Measurements from ENCODE around the gene WWC2.

DNA sequence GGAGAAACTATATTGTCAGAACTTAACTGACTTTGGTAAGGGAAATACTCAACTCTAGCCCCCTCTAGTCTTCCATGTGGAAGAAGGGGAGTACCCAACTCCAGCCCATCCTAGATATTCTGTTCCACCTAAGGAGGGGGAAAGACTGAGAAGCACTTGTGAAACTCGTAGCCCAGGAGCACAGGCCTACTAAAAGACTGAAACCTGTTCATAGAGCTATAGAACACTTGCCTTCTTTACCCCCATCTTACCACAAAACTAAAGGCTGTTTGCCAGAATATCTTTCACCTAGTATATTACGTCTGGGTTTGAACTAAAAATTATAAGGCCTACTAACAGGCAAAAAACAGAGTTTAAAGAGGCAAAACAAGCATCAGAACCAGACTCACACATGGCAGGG is 205.5 kb downstream of the WWC2 start:
- TF ChIP-seq, protein P1, sequence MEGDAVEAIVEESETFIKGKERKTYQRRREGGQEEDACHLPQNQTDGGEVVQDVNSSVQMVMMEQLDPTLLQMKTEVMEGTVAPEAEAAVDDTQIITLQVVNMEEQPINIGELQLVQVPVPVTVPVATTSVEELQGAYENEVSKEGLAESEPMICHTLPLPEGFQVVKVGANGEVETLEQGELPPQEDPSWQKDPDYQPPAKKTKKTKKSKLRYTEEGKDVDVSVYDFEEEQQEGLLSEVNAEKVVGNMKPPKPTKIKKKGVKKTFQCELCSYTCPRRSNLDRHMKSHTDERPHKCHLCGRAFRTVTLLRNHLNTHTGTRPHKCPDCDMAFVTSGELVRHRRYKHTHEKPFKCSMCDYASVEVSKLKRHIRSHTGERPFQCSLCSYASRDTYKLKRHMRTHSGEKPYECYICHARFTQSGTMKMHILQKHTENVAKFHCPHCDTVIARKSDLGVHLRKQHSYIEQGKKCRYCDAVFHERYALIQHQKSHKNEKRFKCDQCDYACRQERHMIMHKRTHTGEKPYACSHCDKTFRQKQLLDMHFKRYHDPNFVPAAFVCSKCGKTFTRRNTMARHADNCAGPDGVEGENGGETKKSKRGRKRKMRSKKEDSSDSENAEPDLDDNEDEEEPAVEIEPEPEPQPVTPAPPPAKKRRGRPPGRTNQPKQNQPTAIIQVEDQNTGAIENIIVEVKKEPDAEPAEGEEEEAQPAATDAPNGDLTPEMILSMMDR (IDR thresholded peaks at IDR 0.05; ENCODE audit: insufficient read depth, low read length): no peak
- TF ChIP-seq, protein P2, sequence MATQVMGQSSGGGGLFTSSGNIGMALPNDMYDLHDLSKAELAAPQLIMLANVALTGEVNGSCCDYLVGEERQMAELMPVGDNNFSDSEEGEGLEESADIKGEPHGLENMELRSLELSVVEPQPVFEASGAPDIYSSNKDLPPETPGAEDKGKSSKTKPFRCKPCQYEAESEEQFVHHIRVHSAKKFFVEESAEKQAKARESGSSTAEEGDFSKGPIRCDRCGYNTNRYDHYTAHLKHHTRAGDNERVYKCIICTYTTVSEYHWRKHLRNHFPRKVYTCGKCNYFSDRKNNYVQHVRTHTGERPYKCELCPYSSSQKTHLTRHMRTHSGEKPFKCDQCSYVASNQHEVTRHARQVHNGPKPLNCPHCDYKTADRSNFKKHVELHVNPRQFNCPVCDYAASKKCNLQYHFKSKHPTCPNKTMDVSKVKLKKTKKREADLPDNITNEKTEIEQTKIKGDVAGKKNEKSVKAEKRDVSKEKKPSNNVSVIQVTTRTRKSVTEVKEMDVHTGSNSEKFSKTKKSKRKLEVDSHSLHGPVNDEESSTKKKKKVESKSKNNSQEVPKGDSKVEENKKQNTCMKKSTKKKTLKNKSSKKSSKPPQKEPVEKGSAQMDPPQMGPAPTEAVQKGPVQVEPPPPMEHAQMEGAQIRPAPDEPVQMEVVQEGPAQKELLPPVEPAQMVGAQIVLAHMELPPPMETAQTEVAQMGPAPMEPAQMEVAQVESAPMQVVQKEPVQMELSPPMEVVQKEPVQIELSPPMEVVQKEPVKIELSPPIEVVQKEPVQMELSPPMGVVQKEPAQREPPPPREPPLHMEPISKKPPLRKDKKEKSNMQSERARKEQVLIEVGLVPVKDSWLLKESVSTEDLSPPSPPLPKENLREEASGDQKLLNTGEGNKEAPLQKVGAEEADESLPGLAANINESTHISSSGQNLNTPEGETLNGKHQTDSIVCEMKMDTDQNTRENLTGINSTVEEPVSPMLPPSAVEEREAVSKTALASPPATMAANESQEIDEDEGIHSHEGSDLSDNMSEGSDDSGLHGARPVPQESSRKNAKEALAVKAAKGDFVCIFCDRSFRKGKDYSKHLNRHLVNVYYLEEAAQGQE (IDR thresholded peaks at IDR 0.05; ENCODE audit: insufficient replicate concordance, low read depth): no peak
- TF ChIP-seq GABPA (IDR thresholded peaks at IDR 0.05; ENCODE audit: low read depth): no peak
- no peak for TF ChIP-seq POLR2AphosphoS5 (IDR thresholded peaks at IDR 0.05; ENCODE audit: low read depth)

Measured in HL-60 (cell line).